HEK293 (cell line): ENCODE measurements around the gene RAVER2.

ENCODE experiments used
- CTCF ChIA-PET: fragments of 350-600 bp; formaldehyde crosslinking; extraction: SDS; loops from one replicate; lab custom pipeline; 2021; ENCODE audit warnings: antibody characterized with exemption; lab: Yijun Ruan, JAX
- POLR2A ChIA-PET: fragments of 300-600 bp; formaldehyde crosslinking; extraction: SDS; loops from one replicate; lab custom pipeline; 2020; ENCODE audit warnings: antibody characterized with exemption, inconsistent platforms; lab: Yijun Ruan, JAX
- H3K27ac ChIP-seq: fragments of 200-500 bp; sonication (Bioruptor generic); 2 replicates; pipeline ENCODE4 v1.5.1; 2014; ENCODE audit warnings: low read depth, low read length, control low read depth, inconsistent platforms; ENCODE audit errors: extremely low read depth
- H3K36me3 ChIP-seq, 2 experiments: fragments of 200-500 bp in 1 of 2; sonication (Bioruptor generic) in 1 of 2; 1 replicate in 1 of 2; 2 replicates in 1 of 2; pipeline ENCODE4 v1.5.1; 2014 to 2017; ENCODE audit warnings: inconsistent platforms in 2 of 2, low read length in 2 of 2; ENCODE audit not compliant: control insufficient read depth in 2 of 2, insufficient read depth in 1 of 2
- H3K4me1 ChIP-seq: fragments of 200-500 bp; sonication (Bioruptor generic); 2 replicates; pipeline ENCODE4 v1.5.1; 2014; ENCODE audit warnings: mild to moderate bottlenecking, low read length, inconsistent platforms; ENCODE audit not compliant: control insufficient read depth, insufficient read depth
- H3K4me3 ChIP-seq: 2 replicates; pipeline ENCODE4 v1.5.1; 2011; ENCODE audit warnings: low read depth, mild to moderate bottlenecking, control low read depth, low read length, moderate library complexity
- H3K9me3 ChIP-seq: fragments of 200-500 bp; sonication (Bioruptor generic); 2 replicates; pipeline ENCODE4 v1.5.1; 2014; ENCODE audit warnings: low read depth, low read length, inconsistent platforms; ENCODE audit not compliant: control insufficient read depth, insufficient read depth
- KLF8 ChIP-seq: fragments of 450-650 bp; formaldehyde crosslinking; IDR thresholded peaks from 2 replicates; pipeline ENCODE4 v1.5.1; 2016; ENCODE audit warnings: missing biosample characterization, missing genetic modification characterization
- PRDM10 ChIP-seq: fragments of 450-650 bp; formaldehyde crosslinking; IDR thresholded peaks from 2 replicates; pipeline ENCODE4 v1.5.1; 2016; ENCODE audit warnings: missing biosample characterization, missing genetic modification characterization
- PRDM2 ChIP-seq: fragments of 450-650 bp; formaldehyde crosslinking; IDR thresholded peaks from 2 replicates; pipeline ENCODE4 v1.5.1; 2016; ENCODE audit warnings: missing biosample characterization, missing genetic modification characterization, borderline replicate concordance
- RBAK ChIP-seq: fragments of 450-650 bp; formaldehyde crosslinking; IDR thresholded peaks from 2 replicates; pipeline ENCODE4 v1.5.1; 2016; ENCODE audit warnings: missing biosample characterization, missing genetic modification characterization
- SP2 ChIP-seq: fragments of 450-650 bp; formaldehyde crosslinking; IDR thresholded peaks from 2 replicates; pipeline ENCODE4 v1.5.1; 2016; ENCODE audit warnings: missing biosample characterization, missing genetic modification characterization
- TRIM28 ChIP-seq: IDR thresholded peaks from 2 replicates; pipeline ENCODE4 v1.6.1; 2011; ENCODE audit warnings: low read length, control low read depth, borderline replicate concordance
- YY1 ChIP-seq: fragments of 450-650 bp; formaldehyde crosslinking; IDR thresholded peaks from 2 replicates; pipeline ENCODE4 v1.5.1; 2018; ENCODE audit warnings: missing biosample characterization, missing genetic modification characterization
- ZEB2 ChIP-seq: fragments of 450-650 bp; formaldehyde crosslinking; IDR thresholded peaks from 2 replicates; pipeline ENCODE4 v1.5.1; 2016; ENCODE audit warnings: missing biosample characterization, missing genetic modification characterization
- ZNF132 ChIP-seq: fragments of 450-650 bp; formaldehyde crosslinking; IDR thresholded peaks from 2 replicates; pipeline ENCODE4 v1.5.1; 2017; ENCODE audit warnings: missing biosample characterization, missing genetic modification characterization, borderline replicate concordance
- ZNF155 ChIP-seq: fragments of 450-650 bp; formaldehyde crosslinking; IDR thresholded peaks from 2 replicates; pipeline ENCODE4 v1.5.1; 2016; ENCODE audit warnings: missing biosample characterization, missing genetic modification characterization
- ZNF354C ChIP-seq: fragments of 450-650 bp; formaldehyde crosslinking; IDR thresholded peaks from 2 replicates; pipeline ENCODE4 v1.5.1; 2016; ENCODE audit warnings: missing biosample characterization, missing genetic modification characterization, low read depth, borderline replicate concordance
- ZNF404 ChIP-seq: fragments of 450-650 bp; formaldehyde crosslinking; IDR thresholded peaks from 2 replicates; pipeline ENCODE4 v1.5.1; 2017; ENCODE audit warnings: missing biosample characterization, missing genetic modification characterization
- ZNF518A ChIP-seq: fragments of 450-650 bp; formaldehyde crosslinking; conservative IDR thresholded peaks from 2 replicates; pipeline ENCODE4 v1.5.1; 2016; ENCODE audit warnings: low read depth, missing biosample characterization, missing genetic modification characterization
- ZNF549 ChIP-seq: fragments of 450-650 bp; IDR thresholded peaks from 2 replicates; pipeline ENCODE4 v1.5.1; 2018; ENCODE audit warnings: missing biosample characterization, missing genetic modification characterization, mild to moderate bottlenecking, inconsistent platforms, moderate library complexity
- ZNF560 ChIP-seq: fragments of 450-650 bp; formaldehyde crosslinking; IDR thresholded peaks from 2 replicates; pipeline ENCODE4 v1.5.1; 2017; ENCODE audit warnings: missing biosample characterization, missing genetic modification characterization, borderline replicate concordance
- ZNF658 ChIP-seq: fragments of 450-650 bp; formaldehyde crosslinking; IDR thresholded peaks from 2 replicates; pipeline ENCODE4; 2016; ENCODE audit warnings: missing biosample characterization, missing genetic modification characterization
- ZSCAN16 ChIP-seq: fragments of 450-650 bp; formaldehyde crosslinking; IDR thresholded peaks from 2 replicates; pipeline ENCODE4 v1.5.1; 2016; ENCODE audit warnings: missing biosample characterization, missing genetic modification characterization

RAVER2 gene

GRCh38 chr1:64875606-64876005, 130.7 kb downstream of the RAVER2 start:
- TF ChIP-seq ZNF658 (tag by site-specific recombination) (no peak), PRDM2 (no peak), ZNF560 (tag by site-specific recombination) (no peak), ZNF354C (tag by site-specific recombination) (no peak), ZNF518A (tag by site-specific recombination) (no peak), ZSCAN16 (tag by site-specific recombination) (no peak)
- H3K9me3 ChIP-seq: no peaks in the 10 kb centered on the region
- H3K27ac ChIP-seq: no peak overlapping the region
- ChIA-PET POLR2A (no interaction called here), CTCF (no interaction called here)
- no peaks in the 10 kb centered on the region for H3K4me1 ChIP-seq
- H3K36me3 ChIP-seq: peaks cover 0 to 67% of the 10 kb centered on the region in 2 experiments; a peak in 2 of 3 replicates
- no peak overlapping the region for H3K4me3 ChIP-seq

- TF ChIP-seq YY1 (tag by site-specific recombination): no peak
- no peak for TF ChIP-seq PRDM10 (tag by site-specific recombination)
- TF ChIP-seq ZNF549 (tag by site-specific recombination): no peak
- no peak for TF ChIP-seq RBAK
- TF ChIP-seq ZNF560 (tag by site-specific recombination): no peak
- TF ChIP-seq ZNF132 (tag by site-specific recombination): no peak
- no peak for TF ChIP-seq ZEB2 (tag by site-specific recombination)
- TF ChIP-seq KLF8: no peak
- no peak for TF ChIP-seq ZNF404 (tag by site-specific recombination)
- TF ChIP-seq SP2 (tag by site-specific recombination): no peak
- TF ChIP-seq TRIM28: no peak
- TF ChIP-seq ZNF155 (tag by site-specific recombination): no peak
Observed at GRCh38 chr1:64877151-64877550, 132.3 kb downstream of the RAVER2 start.

More at GRCh38 chr1:64877151-64877550, 132.3 kb downstream of the RAVER2 start:
- Histone ChIP-seq H3K4me3 (no peak overlapping the region), H3K36me3 (peaks cover 0 to 57% of the 10 kb centered on the region in 2 experiments; a peak in 2 of 3 replicates), H3K4me1 (no peaks in the 10 kb centered on the region), H3K9me3 (no peaks in the 10 kb centered on the region), H3K27ac (no peak overlapping the region)
- ChIA-PET POLR2A (interaction anchor here (1.3 kb wide), 1 partner anchor 21 kb away, joined by 3 read pairs; no protein-coding TSS in a partner anchor), CTCF (no interaction called here)
